ENCODE data around the gene GALNT10.

- no peak for TF ChIP-seq CTCF (IDR thresholded peaks at IDR 0.05)
- TF ChIP-seq POLR2A (IDR thresholded peaks at IDR 0.05) = no peak
Measured at GRCh38 chr5:154249826-154250225, 59.3 kb downstream of the GALNT10 start.
